Ovary (tissue), 3 donors: Measurements from ENCODE around the gene CCL7.

Source experiments
- POLR2A ChIP-seq: fragments of 450-650 bp; IDR thresholded peaks from one replicate; pipeline ENCODE4 v1.6.1; 2017; ENCODE audit warnings: antibody characterized with exemption, mild to moderate bottlenecking, moderate library complexity
- TF ChIP-seq, protein P1 (sequence below), 3 donors: fragments of 450-650 bp in 2 of 3; fragments of 200-600 bp in 1 of 3; IDR thresholded peaks; one replicate each; pipeline versions ENCODE4 v1.5.1 to v1.8.0; 2016 to 2022; ENCODE audit warnings: antibody characterized with exemption in 3 of 3, mild to moderate bottlenecking in 1 of 3
- donor health status: DM: no; HTN: no; CAD: no.

GRCh38 chr17:34246446-34246845 is 23.6 kb upstream of the CCL7 start:
- TF ChIP-seq, protein P1, sequence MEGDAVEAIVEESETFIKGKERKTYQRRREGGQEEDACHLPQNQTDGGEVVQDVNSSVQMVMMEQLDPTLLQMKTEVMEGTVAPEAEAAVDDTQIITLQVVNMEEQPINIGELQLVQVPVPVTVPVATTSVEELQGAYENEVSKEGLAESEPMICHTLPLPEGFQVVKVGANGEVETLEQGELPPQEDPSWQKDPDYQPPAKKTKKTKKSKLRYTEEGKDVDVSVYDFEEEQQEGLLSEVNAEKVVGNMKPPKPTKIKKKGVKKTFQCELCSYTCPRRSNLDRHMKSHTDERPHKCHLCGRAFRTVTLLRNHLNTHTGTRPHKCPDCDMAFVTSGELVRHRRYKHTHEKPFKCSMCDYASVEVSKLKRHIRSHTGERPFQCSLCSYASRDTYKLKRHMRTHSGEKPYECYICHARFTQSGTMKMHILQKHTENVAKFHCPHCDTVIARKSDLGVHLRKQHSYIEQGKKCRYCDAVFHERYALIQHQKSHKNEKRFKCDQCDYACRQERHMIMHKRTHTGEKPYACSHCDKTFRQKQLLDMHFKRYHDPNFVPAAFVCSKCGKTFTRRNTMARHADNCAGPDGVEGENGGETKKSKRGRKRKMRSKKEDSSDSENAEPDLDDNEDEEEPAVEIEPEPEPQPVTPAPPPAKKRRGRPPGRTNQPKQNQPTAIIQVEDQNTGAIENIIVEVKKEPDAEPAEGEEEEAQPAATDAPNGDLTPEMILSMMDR (IDR thresholded peaks at IDR 0.05): no peak
- no peak for TF ChIP-seq POLR2A
